Nephron progenitor cell (in vitro differentiated cells): ENCODE results near the gene CMIP.
A peak's percentile ranks its signal among the peaks of the same experiment; 100 is the strongest.

Experiments
- DNase-seq: peaks from one replicate; pipeline ENCODE4 v3.0.0; 2021
- H3K27ac Mint-ChIP-seq: 2 replicates; pipeline ENCODE4 v1.8.0; 2021; ENCODE audit warnings: mild to moderate bottlenecking, moderate library complexity, mixed read lengths
- H3K27me3 Mint-ChIP-seq: 2 replicates; pipeline ENCODE4 v1.8.0; 2021; ENCODE audit warnings: mild to moderate bottlenecking, low read depth, mixed read lengths; ENCODE audit not compliant: poor library complexity
- H3K36me3 Mint-ChIP-seq: 2 replicates; pipeline ENCODE4 v1.8.0; 2021; ENCODE audit warnings: low read depth, mixed read lengths
- H3K4me1 Mint-ChIP-seq: 2 replicates; pipeline ENCODE4 v1.8.0; 2021; ENCODE audit warnings: mixed read lengths
- H3K4me3 Mint-ChIP-seq: 2 replicates; pipeline ENCODE4 v1.8.0; 2021; ENCODE audit warnings: mild to moderate bottlenecking, moderate library complexity, mixed read lengths
- H3K9me3 Mint-ChIP-seq: 2 replicates; pipeline ENCODE4 v1.8.0; 2021; ENCODE audit warnings: mild to moderate bottlenecking, moderate library complexity, mixed read lengths
- CTCF ChIP-seq: fragments of 200-600 bp; sonication (generic); IDR thresholded peaks from 2 replicates; pipeline ENCODE4 v1.5.0; 2021; ENCODE audit warnings: antibody characterized with exemption

CMIP gene

GRCh38 chr16:81444448-81445121 is at the start of gene CMIP:
Gene CMIP, plus strand, starts transcription at chr16:81444808.
- H3K27me3 Mint-ChIP-seq = peaks cover 34% of the 10 kb centered on the region
- peak; percentile 90 for DNase-seq
- no peak for TF ChIP-seq CTCF
- peaks cover 38% of the 10 kb centered on the region for H3K4me1 Mint-ChIP-seq
- H3K9me3 Mint-ChIP-seq = no peaks in the 10 kb centered on the region
- H3K36me3 Mint-ChIP-seq = no peaks in the 10 kb centered on the region
- peak within 1 kb of the TSS; percentile 92 for H3K4me3 Mint-ChIP-seq
- H3K27ac Mint-ChIP-seq = peak within 1 kb of the TSS; percentile 25

- peaks cover 4% of the 10 kb centered on the region for H3K27me3 Mint-ChIP-seq
- H3K27ac Mint-ChIP-seq = no peak overlapping the region
- DNase-seq = no peak
- TF ChIP-seq CTCF = no peak
- H3K36me3 Mint-ChIP-seq = peaks cover 20% of the 10 kb centered on the region
- no peak overlapping the region for H3K4me3 Mint-ChIP-seq
- peaks cover 10% of the 10 kb centered on the region for H3K9me3 Mint-ChIP-seq
- H3K4me1 Mint-ChIP-seq = no peaks in the 10 kb centered on the region
These were observed 49.5 kb upstream of the CMIP start for GRCh38 chr16:81394966-81395655.

GRCh38 chr16:81397058-81397878 is 47.3 kb upstream of the CMIP start:
- no peak for DNase-seq
- no peaks in the 10 kb centered on the region for H3K4me1 Mint-ChIP-seq
- H3K4me3 Mint-ChIP-seq = no peak overlapping the region
- H3K27me3 Mint-ChIP-seq = peaks cover 11% of the 10 kb centered on the region
- H3K9me3 Mint-ChIP-seq = peaks cover 13% of the 10 kb centered on the region
- H3K36me3 Mint-ChIP-seq = peaks cover 8% of the 10 kb centered on the region
- no peak for TF ChIP-seq CTCF
- H3K27ac Mint-ChIP-seq = no peak overlapping the region

GRCh38 chr16:81397879-81398520 is 46.6 kb upstream of the CMIP start:
- Mint-ChIP-seq H3K4me1 (no peaks in the 10 kb centered on the region), H3K9me3 (peaks cover 13% of the 10 kb centered on the region), H3K4me3 (no peak overlapping the region), H3K27me3 (peaks cover 15% of the 10 kb centered on the region), H3K36me3 (peaks cover 6% of the 10 kb centered on the region), H3K27ac (no peak overlapping the region)
- no peak for DNase-seq
- TF ChIP-seq CTCF = no peak

GRCh38 chr16:81399909-81400308 is 44.7 kb upstream of the CMIP start:
- Mint-ChIP-seq H3K9me3 (peaks cover 13% of the 10 kb centered on the region), H3K27ac (no peak overlapping the region), H3K4me3 (no peak overlapping the region), H3K4me1 (no peaks in the 10 kb centered on the region), H3K36me3 (no peaks in the 10 kb centered on the region), H3K27me3 (peaks cover 22% of the 10 kb centered on the region)
- TF ChIP-seq CTCF = no peak
- no peak for DNase-seq
